Epithelial cell of prostate (primary cell): ENCODE measurements around the gene TOX2.

Experiments
- DNase-seq: peaks from one replicate; pipeline ENCODE4 v3.0.0-alpha.2; 2011; ENCODE audit warnings: low read depth, low spot score
- H3K27ac ChIP-seq: fragments of 450-650 bp; 2 replicates; pipeline ENCODE4 v1.5.1; 2017; ENCODE audit warnings: mild to moderate bottlenecking

TOX2 gene

GRCh38 chr20:43973671-43974450, 59.2 kb downstream of the TOX2 start:
- H3K27ac ChIP-seq, result no peak overlapping the region
- DNase-seq, result no peak

- no peak for DNase-seq
- peak overlapping the region; percentile 93 for H3K27ac ChIP-seq
These were observed 60.0 kb downstream of the TOX2 start for GRCh38 chr20:43974695-43975094.

GRCh38 chr20:43975096-43975768, 60.6 kb downstream of the TOX2 start:
- H3K27ac ChIP-seq, result peak overlapping the region; percentile 93

GRCh38 chr20:43976547-43976946, 61.9 kb downstream of the TOX2 start:
- DNase-seq, result no peak

More at GRCh38 chr20:43975096-43975768, 60.6 kb downstream of the TOX2 start:
- peak; percentile 63 for DNase-seq

GRCh38 chr20:43977252-43977651, 62.6 kb downstream of the TOX2 start:
- DNase-seq, result no peak

More at GRCh38 chr20:43976547-43976946, 61.9 kb downstream of the TOX2 start:
- no peak overlapping the region for H3K27ac ChIP-seq

GRCh38 chr20:43977962-43978361, 63.3 kb downstream of the TOX2 start:
- no peak overlapping the region for H3K27ac ChIP-seq
- DNase-seq, result no peak

More at GRCh38 chr20:43977252-43977651, 62.6 kb downstream of the TOX2 start:
- no peak overlapping the region for H3K27ac ChIP-seq

GRCh38 chr20:43979576-43980105, 65.0 kb downstream of the TOX2 start:
- no peak overlapping the region for H3K27ac ChIP-seq
- DNase-seq, result no peak

- DNase-seq, result no peak
- no peak overlapping the region for H3K27ac ChIP-seq
These were observed 66.9 kb downstream of the TOX2 start for GRCh38 chr20:43981540-43981939.

GRCh38 chr20:43982016-43982415, 67.4 kb downstream of the TOX2 start:
- no peak overlapping the region for H3K27ac ChIP-seq
- no peak for DNase-seq

GRCh38 chr20:43982886-43983285, 68.2 kb downstream of the TOX2 start:
- DNase-seq, result no peak
- H3K27ac ChIP-seq, result no peak overlapping the region

GRCh38 chr20:43983359-43983758, 68.7 kb downstream of the TOX2 start:
- DNase-seq, result no peak
- no peak overlapping the region for H3K27ac ChIP-seq

GRCh38 chr20:43983904-43984361, 69.3 kb downstream of the TOX2 start:
- no peak overlapping the region for H3K27ac ChIP-seq
- no peak for DNase-seq

- H3K27ac ChIP-seq, result no peak overlapping the region
- DNase-seq, result no peak
These were observed 69.9 kb downstream of the TOX2 start for GRCh38 chr20:43984587-43984986.

GRCh38 chr20:43985121-43985520, 70.5 kb downstream of the TOX2 start:
- no peak overlapping the region for H3K27ac ChIP-seq
- DNase-seq, result no peak

- no peak overlapping the region for H3K27ac ChIP-seq
These were observed 71.1 kb downstream of the TOX2 start for GRCh38 chr20:43985608-43986316.

GRCh38 chr20:43987018-43987417, 72.4 kb downstream of the TOX2 start:
- DNase-seq, result no peak
- no peak overlapping the region for H3K27ac ChIP-seq

More at GRCh38 chr20:43985608-43986316, 71.1 kb downstream of the TOX2 start:
- no peak for DNase-seq

- no peak for DNase-seq
- H3K27ac ChIP-seq, result no peak overlapping the region
These were observed 72.9 kb downstream of the TOX2 start for GRCh38 chr20:43987531-43987930.

GRCh38 chr20:43988451-43988850, 73.8 kb downstream of the TOX2 start:
- no peak for DNase-seq
- H3K27ac ChIP-seq, result no peak overlapping the region

- H3K27ac ChIP-seq, result no peak overlapping the region
- no peak for DNase-seq
These were observed 74.2 kb downstream of the TOX2 start for GRCh38 chr20:43988867-43989266.

- H3K27ac ChIP-seq, result no peak overlapping the region
- no peak for DNase-seq
These were observed 76.6 kb downstream of the TOX2 start for GRCh38 chr20:43991261-43991660.

GRCh38 chr20:43991982-43992381, 77.3 kb downstream of the TOX2 start:
- DNase-seq, result no peak
- no peak overlapping the region for H3K27ac ChIP-seq
